ENCODE results near the gene WDR20.

GRCh38 chr14:102178806-102179205 is 39.1 kb downstream of the WDR20 start:
- TF ChIP-seq CTCF (IDR thresholded peaks at IDR 0.05; ENCODE audit: low read depth, low read length, poor library complexity, severe bottlenecking) (no peak), EZH2phosphoT487 (IDR thresholded peaks at IDR 0.05; ENCODE audit: borderline replicate concordance, low read length) (no peak)
